Stomach (tissue), 9 donors: ENCODE data around the gene WNT11. TPM values are rescaled to one million over a fixed set of nuclear protein-coding genes. Genes with fewer than 3 reads are reported as not detected.

ENCODE experiments used
- DNase-seq, 2 donors: peaks; one replicate each; pipeline versions ENCODE4 v3.0.0 to v3.0.0-alpha.2; 2013 to 2019
- H3K27ac ChIP-seq, 5 donors: fragments of 200-600 bp in 4 of 5; sonication (generic) in 4 of 5; one replicate each; pipeline ENCODE4 v1.5.1; 2013 to 2019; ENCODE audit warnings: mild to moderate bottlenecking in 1 of 5, moderate library complexity in 1 of 5
- H3K27me3 ChIP-seq, 3 donors: fragments of 200-600 bp; sonication (generic); one replicate each; pipeline ENCODE4 v1.5.1; 2017 to 2019; ENCODE audit warnings: mixed run types in 1 of 3
- H3K36me3 ChIP-seq, 4 donors: fragments of 200-600 bp; sonication (generic); 1 replicate in 3 of 4; 2 replicates in 1 of 4; pipeline ENCODE4 v1.5.1; 2016 to 2019
- H3K4me1 ChIP-seq, 4 donors: fragments of 200-600 bp; sonication (generic); one replicate each; pipeline ENCODE4 v1.5.1; 2016 to 2019
- H3K4me3 ChIP-seq, 4 donors: fragments of 200-600 bp; sonication (generic) in 3 of 4; one replicate each; pipeline ENCODE4 v1.5.1; 2016 to 2019; ENCODE audit warnings: mild to moderate bottlenecking in 1 of 4
- H3K9me3 ChIP-seq, 4 donors: fragments of 200-600 bp; sonication (generic); one replicate each; pipeline ENCODE4 v1.5.1; 2016 to 2019
- CTCF ChIP-seq, 7 experiments: fragments of 450-650 bp in 4 of 7; fragments of 200-600 bp in 3 of 7; sonication (generic) in 3 of 7; IDR thresholded peaks; one replicate each; pipeline ENCODE4 v1.5.1; 2016 to 2019; ENCODE audit warnings: antibody characterized with exemption in 7 of 7, control low read depth in 2 of 7, mild to moderate bottlenecking in 1 of 7
- EP300 ChIP-seq: sonication (generic); formaldehyde crosslinking; IDR thresholded peaks from one replicate; pipeline ENCODE4 v1.6.1; 2017; ENCODE audit warnings: antibody characterized with exemption
- POLR2A ChIP-seq, 4 donors: fragments of 450-650 bp; IDR thresholded peaks; one replicate each; pipeline ENCODE4 v1.6.1; 2016; ENCODE audit warnings: antibody characterized with exemption in 4 of 4, control low read depth in 2 of 4, mild to moderate bottlenecking in 1 of 4, moderate library complexity in 1 of 4
- POLR2AphosphoS5 ChIP-seq, 3 donors: sonication (generic); formaldehyde crosslinking; IDR thresholded peaks; one replicate each; pipeline ENCODE4 v1.6.1; 2016; ENCODE audit warnings: antibody characterized with exemption in 3 of 3
- whole genome bisulfite sequencing, 5 donors: extraction: QIAGEN DNeasy Blood & Tissue Kit in 3 of 5; methylation state at CpG; one replicate each; pipeline versions ENCODE4 v1.1.5 to v1.1.7; 2013 to 2018; 5-methylcytosine and 5-hydroxymethylcytosine counted together
- intact Hi-C: fragments of 100-400 bp; cut with DNase I; formaldehyde crosslinking; loops from one replicate; pipeline ENCODE4 v1.15.1; 2023; ENCODE audit warnings: low total_unique reads
- polyA plus RNA-seq, 3 donors: library from polyadenylated mRNA; stranded (reverse); fragments of 200-250 nt; gene quantifications; one replicate each; pipeline ENCODE4 v1.2.3, GENCODE V29; 2013
- total RNA-seq, 5 donors: library from RNA; depleted of rRNA; stranded (reverse); fragments of >200 nt; gene quantifications; one replicate each; pipeline versions ENCODE4 v1.1.0 to v1.2.3, GENCODE V29; 2014 to 2016
- donor health status: healthy with polysubstance abuse.
- donor health status: Bipolar disorder and iron deficiency.
- donor health status: healthy.

Gene WNT11
- total and polyA plus RNA-seq, 8 donors, result 0.12 to 96.7 (median 1.3) TPM; not detected in 2

- 80 to 97% (median 89%) methylated on average over 5 of the region's 5 CpGs for WGBS, 5 donors
- peak in 1 of 2 donors; percentile 50 for DNase-seq
- Histone ChIP-seq H3K4me3 (no peak overlapping the region), H3K9me3 (no peaks in the 10 kb centered on the region), H3K4me1 (peaks cover 0 to 3% (median under 1%) of the 10 kb centered on the region in 4 donors), H3K36me3 (no peaks in the 10 kb centered on the region), H3K27me3 (no peaks in the 10 kb centered on the region), H3K27ac (no peak overlapping the region)
- TF ChIP-seq POLR2AphosphoS5 (IDR thresholded peaks at IDR 0.05) (no peak), EP300 (no peak), POLR2A (IDR thresholded peaks at IDR 0.05) (no peak)
- intact Hi-C loops, result no loop called here
Observed at GRCh38 chr11:76228875-76229149, 22.5 kb upstream of the WNT11 start.

GRCh38 chr11:76228071-76228874 lies 22.0 kb upstream of the WNT11 start:
- Histone ChIP-seq H3K9me3 (no peaks in the 10 kb centered on the region), H3K36me3 (no peaks in the 10 kb centered on the region), H3K27me3 (no peaks in the 10 kb centered on the region), H3K4me3 (no peak overlapping the region), H3K4me1 (no peaks in the 10 kb centered on the region), H3K27ac (no peak overlapping the region)
- WGBS, 5 donors, result 78 to 89% (median 84%) methylated on average over 10 to 15 of the region's 15 CpGs
- intact Hi-C loops, result no loop called here
- DNase-seq, result peak in 1 of 2 donors; percentile 47
- TF ChIP-seq POLR2A (IDR thresholded peaks at IDR 0.05) (no peak), POLR2AphosphoS5 (IDR thresholded peaks at IDR 0.05) (no peak), EP300 (no peak), CTCF (IDR thresholded peaks at IDR 0.05) (no peak)

GRCh38 chr11:76226626-76227025 lies 20.3 kb upstream of the WNT11 start:
- no peak overlapping the region for H3K27ac ChIP-seq
- H3K4me3 ChIP-seq, result no peak overlapping the region
- DNase-seq, result no peak
- H3K9me3 ChIP-seq, result no peaks in the 10 kb centered on the region
- no peaks in the 10 kb centered on the region for H3K36me3 ChIP-seq
- WGBS, 5 donors, result 78 to 98% (median 94%) methylated on average over 3 of the region's 3 CpGs
- no peaks in the 10 kb centered on the region for H3K4me1 ChIP-seq
- TF ChIP-seq EP300 (no peak), POLR2A (IDR thresholded peaks at IDR 0.05) (no peak), CTCF (IDR thresholded peaks at IDR 0.05) (no peak), POLR2AphosphoS5 (IDR thresholded peaks at IDR 0.05) (no peak)
- H3K27me3 ChIP-seq, result no peaks in the 10 kb centered on the region
- intact Hi-C loops, result no loop called here

- H3K4me3 ChIP-seq, result no peak overlapping the region
- no peaks in the 10 kb centered on the region for H3K27me3 ChIP-seq
- no peak for TF ChIP-seq CTCF (IDR thresholded peaks at IDR 0.05)
- no peak for TF ChIP-seq POLR2A (IDR thresholded peaks at IDR 0.05)
- no peak for TF ChIP-seq POLR2AphosphoS5 (IDR thresholded peaks at IDR 0.05)
- no peak for TF ChIP-seq EP300
- H3K9me3 ChIP-seq, result no peaks in the 10 kb centered on the region
- H3K4me1 ChIP-seq, result no peaks in the 10 kb centered on the region
- no peaks in the 10 kb centered on the region for H3K36me3 ChIP-seq
- WGBS, 5 donors, result 86 to 93% (median 90%) methylated on average over 15 to 17 of the region's 17 CpGs
- DNase-seq, result no peak
- no peak overlapping the region for H3K27ac ChIP-seq
- intact Hi-C loops, result no loop called here
Observed at GRCh38 chr11:76225122-76225611, 18.9 kb upstream of the WNT11 start.
